A673 (cell line): ENCODE results near the gene EGLN2. TPM values are rescaled to one million over a fixed set of nuclear protein-coding genes. Genes with fewer than 3 reads are reported as not detected.

Experiments used
- BruUV-seq: library from RNA; stranded (reverse); fragments of 400-500 nt; replicated peaks from 2 replicates; lab custom pipeline; 2021; lab: Mats Ljungman, UMichigan
- CTCF ChIA-PET: fragments of 300-600 bp; sonication (Branson Sonifier 250); formaldehyde crosslinking; loops from one replicate; lab custom pipeline; 2022; ENCODE audit warnings: antibody characterized with exemption; lab: Charles Lee
- POLR2A ChIA-PET: fragments of 300-600 bp; sonication (Branson Sonifier 250); formaldehyde crosslinking; loops from one replicate; lab custom pipeline; 2022; ENCODE audit warnings: antibody characterized with exemption; ENCODE audit not compliant: low non-redundant PET; lab: Charles Lee
- DNase-seq: peaks from one replicate; pipeline ENCODE4 v3.0.0-alpha.2; 2015; ENCODE audit warnings: low spot score
- H3K27ac ChIP-seq: fragments of 200-600 bp; sonication (generic); 2 replicates; pipeline ENCODE4 v1.5.1; 2016; ENCODE audit warnings: mixed run types, low read depth, mild to moderate bottlenecking, mixed read lengths, antibody characterized with exemption, low read length; ENCODE audit not compliant: poor library complexity, severe bottlenecking
- H3K27me3 ChIP-seq: fragments of 200-600 bp; sonication (generic); replicated peaks from 2 replicates; pipeline ENCODE4 v1.6.1; 2017; ENCODE audit warnings: mixed run types, low read depth, mild to moderate bottlenecking, mixed read lengths, antibody characterized with exemption, low read length; ENCODE audit not compliant: insufficient read depth, poor library complexity
- H3K36me3 ChIP-seq: fragments of 200-600 bp; sonication (generic); 2 replicates; pipeline ENCODE4 v1.6.1; 2016; ENCODE audit warnings: mixed run types, mild to moderate bottlenecking, mixed read lengths, antibody characterized with exemption, low read length; ENCODE audit not compliant: insufficient read depth, poor library complexity, severe bottlenecking
- H3K4me1 ChIP-seq: fragments of 200-600 bp; sonication (generic); 2 replicates; pipeline ENCODE4 v1.6.1; 2017; ENCODE audit warnings: mixed run types, mild to moderate bottlenecking, mixed read lengths, antibody characterized with exemption, low read length; ENCODE audit not compliant: insufficient read depth, poor library complexity, severe bottlenecking
- H3K4me3 ChIP-seq: fragments of 200-600 bp; sonication (generic); 2 replicates; pipeline ENCODE4 v1.5.1; 2016; ENCODE audit warnings: low read depth, mixed run types, mild to moderate bottlenecking, mixed read lengths, low read length; ENCODE audit not compliant: poor library complexity, severe bottlenecking
- H3K9me3 ChIP-seq: fragments of 200-600 bp; sonication (generic); 2 replicates; pipeline ENCODE4 v1.6.1; 2016; ENCODE audit warnings: mixed run types, low read depth, mild to moderate bottlenecking, mixed read lengths, antibody characterized with exemption, low read length; ENCODE audit not compliant: poor library complexity, severe bottlenecking
- EZH2 ChIP-seq: fragments of 200-600 bp; sonication (generic); IDR thresholded peaks from 2 replicates; pipeline ENCODE4 v1.6.1; 2017; ENCODE audit warnings: borderline replicate concordance, low read depth, mild to moderate bottlenecking, mixed read lengths, antibody characterized with exemption, low read length; ENCODE audit not compliant: poor library complexity, severe bottlenecking
- intact Hi-C: fragments of 100-400 bp; cut with micrococcal nuclease; formaldehyde crosslinking; loops from one replicate; pipeline ENCODE4 v1.10.0; 2022; ENCODE audit not compliant: unreplicated experiment
- total RNA-seq: library from RNA; stranded (reverse); gene quantifications from 2 replicates; pipeline ENCODE4 v1.2.3, GENCODE V29; 2021
- TF ChIP-seq, protein P1 (sequence below): fragments of 300-800, 200-600 bp; sonication (generic); conservative IDR thresholded peaks from 2 replicates; pipeline ENCODE4 v1.5.1; 2017; ENCODE audit warnings: low read depth, mild to moderate bottlenecking, antibody characterized with exemption, low read length, moderate library complexity, mixed read lengths

EGLN2 gene
- total RNA-seq, 1 experiment from 2014 or later, result 113 TPM

GRCh38 chr19:40756502-40757110 lies 42.4 kb upstream of the EGLN2 start:
- Histone ChIP-seq H3K4me1 (peaks cover 3% of the 10 kb centered on the region), H3K4me3 (no peak overlapping the region), H3K27me3 (no peaks in the 10 kb centered on the region), H3K9me3 (no peaks in the 10 kb centered on the region), H3K36me3 (peaks cover 62% of the 10 kb centered on the region), H3K27ac (no peak overlapping the region)
- CTCF ChIA-PET, result no interaction called here
- DNase-seq, result no peak
- POLR2A ChIA-PET, result interaction anchor here (0.6 to 0.8 kb wide), 2 partner anchors 21 to 683 kb away, joined by 3 to 6 read pairs; partner anchors contain the start of gene RAB4B
- BruUV-seq, result no TSS peak
- TF ChIP-seq EZH2, result no peak
- TF ChIP-seq, protein P1, sequence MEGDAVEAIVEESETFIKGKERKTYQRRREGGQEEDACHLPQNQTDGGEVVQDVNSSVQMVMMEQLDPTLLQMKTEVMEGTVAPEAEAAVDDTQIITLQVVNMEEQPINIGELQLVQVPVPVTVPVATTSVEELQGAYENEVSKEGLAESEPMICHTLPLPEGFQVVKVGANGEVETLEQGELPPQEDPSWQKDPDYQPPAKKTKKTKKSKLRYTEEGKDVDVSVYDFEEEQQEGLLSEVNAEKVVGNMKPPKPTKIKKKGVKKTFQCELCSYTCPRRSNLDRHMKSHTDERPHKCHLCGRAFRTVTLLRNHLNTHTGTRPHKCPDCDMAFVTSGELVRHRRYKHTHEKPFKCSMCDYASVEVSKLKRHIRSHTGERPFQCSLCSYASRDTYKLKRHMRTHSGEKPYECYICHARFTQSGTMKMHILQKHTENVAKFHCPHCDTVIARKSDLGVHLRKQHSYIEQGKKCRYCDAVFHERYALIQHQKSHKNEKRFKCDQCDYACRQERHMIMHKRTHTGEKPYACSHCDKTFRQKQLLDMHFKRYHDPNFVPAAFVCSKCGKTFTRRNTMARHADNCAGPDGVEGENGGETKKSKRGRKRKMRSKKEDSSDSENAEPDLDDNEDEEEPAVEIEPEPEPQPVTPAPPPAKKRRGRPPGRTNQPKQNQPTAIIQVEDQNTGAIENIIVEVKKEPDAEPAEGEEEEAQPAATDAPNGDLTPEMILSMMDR, result no peak
- intact Hi-C loops, result no loop called here

DNA sequence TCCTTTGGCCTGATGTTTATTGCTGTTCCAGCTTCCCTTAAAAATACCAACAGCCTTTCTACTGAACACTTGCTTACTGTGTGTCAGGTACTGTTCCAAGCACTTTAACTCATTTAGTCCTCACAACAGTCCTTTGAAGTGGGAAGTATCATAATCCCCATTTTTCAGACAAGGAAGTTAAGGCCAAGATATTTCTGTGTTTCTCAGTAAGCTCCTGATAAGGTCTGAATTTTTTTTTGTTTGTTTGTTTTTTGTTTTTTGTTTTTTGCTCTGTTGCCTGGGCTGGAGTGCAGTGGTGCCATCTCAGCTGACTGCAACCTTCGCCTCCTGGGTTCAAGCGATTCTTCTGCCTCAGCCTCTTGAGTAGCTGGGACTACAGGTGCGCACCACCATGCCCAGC lies 40.5 kb upstream of the EGLN2 start:
- CTCF ChIA-PET, result no interaction called here
- Histone ChIP-seq H3K27me3 (no peaks in the 10 kb centered on the region), H3K4me1 (peaks cover 3% of the 10 kb centered on the region), H3K4me3 (no peak overlapping the region), H3K9me3 (no peaks in the 10 kb centered on the region), H3K36me3 (peaks cover 78% of the 10 kb centered on the region), H3K27ac (no peak overlapping the region)
- no TSS peak for BruUV-seq
- TF ChIP-seq EZH2, result no peak
- TF ChIP-seq, protein P1, result no peak
- POLR2A ChIA-PET, result interaction anchor here (0.6 kb wide), 1 partner anchor 19 kb away, joined by 3 read pairs; no protein-coding TSS in a partner anchor
- intact Hi-C loops, result no loop called here
- DNase-seq, result no peak

DNA sequence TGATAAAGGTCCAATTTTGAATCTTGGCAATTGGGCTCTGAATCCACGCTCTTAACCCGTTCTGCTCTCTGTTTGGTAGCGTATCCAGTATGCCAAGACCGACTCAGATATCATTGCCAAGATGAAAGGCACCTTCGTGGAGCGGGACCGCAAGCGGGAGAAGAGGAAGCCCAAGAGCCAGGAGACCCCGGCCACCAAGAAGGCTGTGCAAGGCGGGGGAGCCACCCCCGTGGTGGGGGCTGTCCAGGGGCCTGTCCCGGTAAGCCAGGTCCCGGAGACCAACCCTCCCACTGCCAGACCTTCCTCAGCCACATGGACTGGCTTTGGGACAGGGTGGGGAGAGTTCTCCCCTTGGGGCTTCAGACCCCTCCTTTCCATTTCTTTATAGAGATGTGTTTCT lies 39.6 kb upstream of the EGLN2 start:
- DNase-seq, result no peak
- no peak overlapping the region for H3K27ac ChIP-seq
- ChIA-PET POLR2A (no interaction called here), CTCF (no interaction called here)
- no peaks in the 10 kb centered on the region for H3K27me3 ChIP-seq
- H3K4me1 ChIP-seq, result peaks cover 3% of the 10 kb centered on the region
- no TSS peak for BruUV-seq
- peaks cover 86% of the 10 kb centered on the region for H3K36me3 ChIP-seq
- no peak overlapping the region for H3K4me3 ChIP-seq
- TF ChIP-seq, protein P1, result no peak
- TF ChIP-seq EZH2, result no peak
- H3K9me3 ChIP-seq, result no peaks in the 10 kb centered on the region
- intact Hi-C loops, result no loop called here
